GM12891 (cell line): ENCODE results near the gene UTY.
"Not testable (repeated sequence)": the region's sequence is repeated elsewhere in the genome, so short reads cannot be mapped to it uniquely, and the experiment has no call there.

Source experiments
- DNase-seq: peaks from one replicate; pipeline ENCODE4 v3.0.0; 2011; ENCODE audit warnings: low spot score; ENCODE audit not compliant: insufficient read length
- FAIRE-seq: peaks from 2 replicates; lab custom pipeline; 2011; peaks lifted over from hg19 to GRCh38; lab: Jason Lieb, UNC
- PAX5 ChIP-seq: IDR thresholded peaks from 2 replicates; pipeline ENCODE4 v1.6.1; 2011; ENCODE audit warnings: low read length, moderate library complexity, mild to moderate bottlenecking; ENCODE audit not compliant: insufficient read depth, severe bottlenecking
- POLR2A ChIP-seq: IDR thresholded peaks from 2 replicates; pipeline ENCODE4 v1.6.1; 2011; ENCODE audit warnings: low read depth, low read length, control low read depth
- POLR2AphosphoS5 ChIP-seq: IDR thresholded peaks from 2 replicates; pipeline ENCODE4 v1.6.1; 2011; ENCODE audit warnings: low read depth, low read length, control low read depth
- POU2F2 ChIP-seq: IDR thresholded peaks from 2 replicates; pipeline ENCODE4 v1.6.1; 2011; ENCODE audit warnings: low read depth, mild to moderate bottlenecking, control low read depth, low read length, moderate library complexity
- SPI1 ChIP-seq: IDR thresholded peaks from 2 replicates; pipeline ENCODE4 v1.6.1; 2011; ENCODE audit warnings: low read depth, low read length, control low read depth
- TAF1 ChIP-seq: IDR thresholded peaks from 2 replicates; pipeline ENCODE4 v1.6.1; 2011; ENCODE audit warnings: low read depth, low read length, control low read depth

The UTY gene

GRCh38 chrY:13312966-13313365 is 166.9 kb downstream of the UTY start:
- no peak for TF ChIP-seq POU2F2
- TF ChIP-seq PAX5: no peak
- no peak for TF ChIP-seq POLR2AphosphoS5
- no peak for TF ChIP-seq POLR2A
- TF ChIP-seq TAF1: no peak
- no peak for TF ChIP-seq SPI1
- DNase-seq (no peak), FAIRE-seq (no peak)

- TF ChIP-seq PAX5: no peak
- peak; percentile 20 for FAIRE-seq
Measured at GRCh38 chrY:13307959-13308358, 171.9 kb downstream of the UTY start.

GRCh38 chrY:13300795-13301194 is 179.0 kb downstream of the UTY start:
- no peak for DNase-seq
- FAIRE-seq: no peak
- no peak for TF ChIP-seq POLR2A

More at GRCh38 chrY:13307959-13308358, 171.9 kb downstream of the UTY start:
- DNase-seq: no peak

DNA sequence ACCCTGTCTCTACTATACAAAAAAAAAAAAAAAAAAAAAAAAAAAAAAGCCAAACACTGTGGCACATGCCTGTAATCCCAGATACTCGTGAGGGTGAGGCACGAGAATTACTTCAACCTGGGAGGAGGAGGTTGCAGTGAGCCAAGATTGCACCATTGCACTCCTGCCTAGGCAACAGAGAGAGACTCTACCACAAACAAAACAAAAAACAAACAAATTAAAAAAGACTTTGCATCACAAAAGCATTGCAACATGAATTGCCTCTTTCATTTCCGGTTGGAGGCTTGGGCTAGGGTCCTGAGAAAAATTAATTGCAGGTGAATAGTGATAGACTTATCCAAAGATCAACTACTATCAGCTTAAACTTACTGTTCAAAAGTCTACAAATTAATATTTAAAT is 180.4 kb downstream of the UTY start:
- TF ChIP-seq SPI1 (no peak), POLR2AphosphoS5 (no peak), TAF1 (no peak), PAX5 (no peak), POLR2A (no peak), POU2F2 (no peak)
- DNase-seq: no peak
- FAIRE-seq: no peak

GRCh38 chrY:13296176-13296890 is 183.5 kb downstream of the UTY start:
- DNase-seq (no peak), FAIRE-seq (no peak)
- TF ChIP-seq POU2F2 (no peak), SPI1 (no peak), TAF1 (no peak)

- FAIRE-seq (no peak), DNase-seq (no peak)
- TF ChIP-seq PAX5: no peak
- TF ChIP-seq POU2F2: no peak
Measured at GRCh38 chrY:13295026-13295425, 184.8 kb downstream of the UTY start.

GRCh38 chrY:13291199-13291598 is 188.6 kb downstream of the UTY start:
- FAIRE-seq: no peak
- TF ChIP-seq TAF1: no peak
- TF ChIP-seq POLR2A: no peak
- no peak for TF ChIP-seq PAX5
- no peak for DNase-seq

GRCh38 chrY:13282151-13283054 is 197.4 kb downstream of the UTY start:
- not testable (repeated sequence) for DNase-seq, FAIRE-seq

- DNase-seq (no peak), FAIRE-seq (no peak)
- TF ChIP-seq PAX5: no peak
- TF ChIP-seq POLR2AphosphoS5: no peak
- TF ChIP-seq TAF1: no peak
- TF ChIP-seq POU2F2: no peak
- TF ChIP-seq SPI1: no peak
- TF ChIP-seq POLR2A: no peak
Measured at GRCh38 chrY:13279561-13279960, 200.3 kb downstream of the UTY start.

DNA sequence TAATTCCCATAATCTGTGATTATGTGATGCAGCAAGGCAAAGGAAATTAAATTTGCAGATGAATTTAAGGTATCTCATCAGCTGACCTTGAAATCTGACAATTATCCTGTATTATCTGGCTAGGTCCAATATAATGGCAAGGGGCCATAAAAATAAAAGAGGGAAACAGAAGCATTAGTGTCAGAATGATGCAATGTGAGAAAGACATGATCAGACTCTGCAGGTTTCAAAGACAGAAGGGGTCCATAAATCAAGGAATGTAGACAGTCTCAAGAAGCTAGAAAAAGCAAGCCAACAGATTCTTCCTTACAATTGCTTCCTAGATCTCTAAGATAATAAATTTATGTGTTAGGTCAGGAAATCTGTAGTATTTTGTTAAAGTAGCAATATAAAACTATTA is 208.1 kb downstream of the UTY start:
- DNase-seq: no peak
- no peak for FAIRE-seq
- TF ChIP-seq TAF1: no peak
- no peak for TF ChIP-seq PAX5
- no peak for TF ChIP-seq POLR2A
- TF ChIP-seq SPI1: no peak
- no peak for TF ChIP-seq POU2F2
- TF ChIP-seq POLR2AphosphoS5: no peak

- DNase-seq, FAIRE-seq: not testable (repeated sequence)
Measured at GRCh38 chrY:13253941-13254440, 225.8 kb downstream of the UTY start.
